Mucosa of stomach (tissue), 1 donor: ENCODE results near the gene RMND5A.

Experiments
- H3K27me3 ChIP-seq: one replicate; pipeline ENCODE4 v1.7.0; 2013; ENCODE audit warnings: mild to moderate bottlenecking, low read length; ENCODE audit not compliant: control insufficient read depth, insufficient read depth
- H3K36me3 ChIP-seq: one replicate; pipeline ENCODE4 v1.7.0; 2013; ENCODE audit warnings: low read length; ENCODE audit not compliant: control insufficient read depth, insufficient read depth
- H3K4me1 ChIP-seq: one replicate; pipeline ENCODE4 v1.7.0; 2013; ENCODE audit warnings: mild to moderate bottlenecking, low read length; ENCODE audit not compliant: control insufficient read depth, insufficient read depth
- H3K4me3 ChIP-seq: one replicate; pipeline ENCODE4 v1.7.0; 2013; ENCODE audit warnings: low read length
- H3K9ac ChIP-seq: one replicate; pipeline ENCODE4 v1.7.0; 2013; ENCODE audit warnings: mild to moderate bottlenecking, low read length, moderate library complexity
- H3K9me3 ChIP-seq: one replicate; pipeline ENCODE4 v1.7.0; 2013; ENCODE audit warnings: mild to moderate bottlenecking, low read length, moderate library complexity; ENCODE audit not compliant: control insufficient read depth
- donor health status: Pancreatic carcinoma.

RMND5A gene

GRCh38 chr2:86774862-86775261 is 54.8 kb downstream of the RMND5A start:
- no peaks in the 10 kb centered on the region for H3K36me3 ChIP-seq
- no peak overlapping the region for H3K9ac ChIP-seq
- H3K9me3 ChIP-seq: no peaks in the 10 kb centered on the region
- H3K4me1 ChIP-seq: no peaks in the 10 kb centered on the region
- no peak overlapping the region for H3K4me3 ChIP-seq
- no peaks in the 10 kb centered on the region for H3K27me3 ChIP-seq

- Histone ChIP-seq H3K36me3 (no peaks in the 10 kb centered on the region), H3K4me3 (no peak overlapping the region)
Measured at GRCh38 chr2:86775338-86775737, 55.2 kb downstream of the RMND5A start.

GRCh38 chr2:86776532-86776931 is 56.4 kb downstream of the RMND5A start:
- H3K4me3 ChIP-seq: no peak overlapping the region
- H3K36me3 ChIP-seq: no peaks in the 10 kb centered on the region
- H3K27me3 ChIP-seq: no peaks in the 10 kb centered on the region
- H3K9me3 ChIP-seq: no peaks in the 10 kb centered on the region
- H3K9ac ChIP-seq: no peak overlapping the region
- no peaks in the 10 kb centered on the region for H3K4me1 ChIP-seq

More at GRCh38 chr2:86775338-86775737, 55.2 kb downstream of the RMND5A start:
- H3K27me3 ChIP-seq: no peaks in the 10 kb centered on the region
- H3K9me3 ChIP-seq: no peaks in the 10 kb centered on the region
- no peaks in the 10 kb centered on the region for H3K4me1 ChIP-seq
- no peak overlapping the region for H3K9ac ChIP-seq

GRCh38 chr2:86778957-86779356 is 58.9 kb downstream of the RMND5A start:
- Histone ChIP-seq H3K27me3 (no peaks in the 10 kb centered on the region), H3K4me3 (no peak overlapping the region), H3K4me1 (no peaks in the 10 kb centered on the region), H3K9ac (no peak overlapping the region), H3K36me3 (no peaks in the 10 kb centered on the region), H3K9me3 (no peaks in the 10 kb centered on the region)

GRCh38 chr2:86779971-86780370 is 59.9 kb downstream of the RMND5A start:
- H3K27me3 ChIP-seq: no peaks in the 10 kb centered on the region
- no peaks in the 10 kb centered on the region for H3K36me3 ChIP-seq
- H3K4me1 ChIP-seq: no peaks in the 10 kb centered on the region
- H3K9me3 ChIP-seq: no peaks in the 10 kb centered on the region
- no peak overlapping the region for H3K4me3 ChIP-seq
- H3K9ac ChIP-seq: no peak overlapping the region

GRCh38 chr2:86781363-86781762 is 61.3 kb downstream of the RMND5A start:
- Histone ChIP-seq H3K9ac (no peak overlapping the region), H3K4me3 (no peak overlapping the region), H3K9me3 (no peaks in the 10 kb centered on the region), H3K27me3 (peaks cover 5% of the 10 kb centered on the region), H3K4me1 (no peaks in the 10 kb centered on the region), H3K36me3 (no peaks in the 10 kb centered on the region)

- Histone ChIP-seq H3K9me3 (no peaks in the 10 kb centered on the region), H3K4me3 (no peak overlapping the region), H3K9ac (no peak overlapping the region), H3K36me3 (no peaks in the 10 kb centered on the region), H3K4me1 (no peaks in the 10 kb centered on the region), H3K27me3 (peaks cover 12% of the 10 kb centered on the region)
Measured at GRCh38 chr2:86782748-86783147, 62.7 kb downstream of the RMND5A start.

GRCh38 chr2:86783615-86784339 is 63.7 kb downstream of the RMND5A start:
- no peak overlapping the region for H3K9ac ChIP-seq
- no peak overlapping the region for H3K4me3 ChIP-seq
- peaks cover 22% of the 10 kb centered on the region for H3K27me3 ChIP-seq
- no peaks in the 10 kb centered on the region for H3K9me3 ChIP-seq
- H3K4me1 ChIP-seq: no peaks in the 10 kb centered on the region
- H3K36me3 ChIP-seq: no peaks in the 10 kb centered on the region

- Histone ChIP-seq H3K36me3 (no peaks in the 10 kb centered on the region), H3K27me3 (peaks cover 38% of the 10 kb centered on the region), H3K4me3 (no peak overlapping the region), H3K9ac (no peak overlapping the region), H3K9me3 (no peaks in the 10 kb centered on the region), H3K4me1 (peaks cover 6% of the 10 kb centered on the region)
Measured at GRCh38 chr2:86785456-86785855, 65.4 kb downstream of the RMND5A start.

GRCh38 chr2:86786001-86786536 is 66.0 kb downstream of the RMND5A start:
- no peaks in the 10 kb centered on the region for H3K9me3 ChIP-seq
- H3K27me3 ChIP-seq: peaks cover 43% of the 10 kb centered on the region
- no peak overlapping the region for H3K9ac ChIP-seq
- peaks cover 10% of the 10 kb centered on the region for H3K4me1 ChIP-seq
- no peaks in the 10 kb centered on the region for H3K36me3 ChIP-seq
- no peak overlapping the region for H3K4me3 ChIP-seq

- Histone ChIP-seq H3K27me3 (peaks cover 58% of the 10 kb centered on the region), H3K9ac (no peak overlapping the region), H3K4me1 (peaks cover 12% of the 10 kb centered on the region), H3K4me3 (no peak overlapping the region), H3K36me3 (no peaks in the 10 kb centered on the region), H3K9me3 (no peaks in the 10 kb centered on the region)
Measured at GRCh38 chr2:86787736-86788135, 67.6 kb downstream of the RMND5A start.

GRCh38 chr2:86788165-86788564 is 68.1 kb downstream of the RMND5A start:
- H3K9me3 ChIP-seq: no peaks in the 10 kb centered on the region
- H3K4me3 ChIP-seq: no peak overlapping the region
- H3K27me3 ChIP-seq: peaks cover 62% of the 10 kb centered on the region
- no peak overlapping the region for H3K9ac ChIP-seq
- no peaks in the 10 kb centered on the region for H3K36me3 ChIP-seq
- H3K4me1 ChIP-seq: peaks cover 12% of the 10 kb centered on the region
